Muscle of back (tissue), 11 donors: Measurements from ENCODE around the gene ADAM21. TPM values are rescaled to one million over a fixed set of nuclear protein-coding genes. Genes with fewer than 3 reads are reported as not detected.
"Not testable (repeated sequence)": the region's sequence is repeated elsewhere in the genome, so short reads cannot be mapped to it uniquely, and the experiment has no call there.

ENCODE experiments used
- DNase-seq, 3 donors: peaks; one replicate each; pipeline versions ENCODE4 v3.0.0 to v3.0.0-alpha.2; 2013
- polyA plus RNA-seq, 10 donors: library from polyadenylated mRNA; unstranded; fragments of 120-200 nt; gene quantifications; one replicate each; pipeline ENCODE4 v1.2.1, GENCODE V29; 2013; ENCODE audit not compliant: insufficient read length in 10 of 10

ADAM21 gene
- polyA plus RNA-seq, 10 donors, result 0.08 to 0.60 (median 0.27) TPM

DNA sequence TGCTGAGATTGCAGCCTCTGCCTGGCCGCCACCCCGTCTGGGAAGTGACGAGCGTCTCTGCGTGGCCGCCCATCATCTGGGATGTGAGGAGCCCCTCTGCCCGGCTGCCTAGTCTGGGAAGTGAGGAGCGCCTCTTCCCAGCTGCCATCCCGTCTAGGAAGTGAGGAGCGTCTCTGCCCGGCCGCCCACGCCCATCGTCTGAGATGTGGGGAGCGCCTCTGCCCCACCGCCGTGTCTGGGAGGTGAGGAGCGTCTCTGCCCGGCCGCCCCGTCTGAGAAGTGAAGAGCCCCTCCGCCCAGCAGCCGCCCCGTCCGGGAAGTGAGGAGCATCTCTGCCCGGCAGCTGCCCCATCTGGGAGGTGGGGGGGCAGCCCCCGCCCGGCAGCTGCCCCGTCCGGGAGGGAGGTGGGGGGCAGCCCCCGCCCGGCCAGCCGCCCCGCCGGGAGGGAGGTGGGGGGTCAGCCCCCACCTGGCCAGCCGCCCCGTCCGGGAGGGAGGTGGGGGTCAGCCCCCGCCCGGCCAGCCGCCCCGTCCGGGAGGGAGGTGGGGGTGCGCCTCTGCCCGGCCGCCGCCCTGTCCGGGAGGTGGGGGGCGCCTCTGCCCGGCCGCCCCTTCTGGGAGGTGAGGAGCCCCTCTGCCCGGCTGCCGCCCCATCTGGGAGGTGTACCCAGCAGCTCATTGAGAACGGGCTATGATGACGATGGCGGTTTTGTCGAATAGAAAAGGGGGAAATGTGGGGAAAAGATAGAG lies 25.6 kb downstream of the ADAM21 start:
- DNase-seq, result not testable (repeated sequence)

DNA sequence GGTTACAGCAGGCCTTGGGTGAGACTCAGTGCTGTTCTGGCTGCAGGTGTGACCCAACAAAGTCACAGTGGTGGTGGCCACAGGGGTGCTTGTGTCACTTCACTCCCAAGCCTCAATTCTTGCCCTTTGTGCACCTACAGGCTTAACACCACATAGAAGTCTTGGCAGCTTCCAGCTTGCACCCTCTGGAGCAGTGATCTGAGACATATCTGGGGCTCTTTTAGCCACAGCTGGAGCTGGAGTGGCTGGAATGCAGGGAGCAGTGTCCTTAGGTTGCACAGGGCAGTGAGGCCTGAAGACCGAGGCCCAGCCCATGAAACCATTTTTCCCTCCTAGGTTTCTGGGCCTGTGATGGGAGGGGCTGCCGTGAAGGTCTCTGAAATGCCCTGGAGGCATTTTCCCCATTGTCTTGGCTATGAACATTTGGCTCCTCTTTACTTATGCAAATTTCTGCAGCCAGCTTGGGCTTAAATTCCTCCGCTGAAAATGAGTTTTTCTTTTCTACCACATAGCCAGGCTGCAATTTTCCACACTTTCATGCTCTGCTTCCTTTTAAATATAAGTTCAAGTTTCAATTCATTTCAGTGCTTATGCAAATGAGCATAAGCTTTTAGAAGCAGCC lies 37.7 kb downstream of the ADAM21 start:
- no peak for DNase-seq

DNA sequence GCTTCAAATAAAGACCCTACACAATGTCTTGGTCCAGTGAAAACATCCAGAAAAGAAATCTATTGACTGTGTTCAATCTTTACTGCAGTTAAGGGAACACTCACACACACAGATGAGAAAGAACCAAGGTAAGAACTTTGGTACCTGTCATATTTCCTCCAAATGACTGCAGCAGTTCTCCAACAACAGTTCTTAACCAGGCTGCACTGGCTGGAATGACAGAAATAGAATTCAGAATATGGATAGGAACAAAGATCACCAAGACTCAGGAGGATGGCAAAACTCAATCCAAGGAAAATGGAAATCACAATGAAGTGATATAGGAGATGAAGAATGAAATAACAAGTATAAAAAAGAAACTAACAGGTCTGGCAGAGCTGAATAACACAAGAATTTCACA lies 46.2 kb downstream of the ADAM21 start:
- DNase-seq, result no peak

Other genes starting within 250 kb of the ADAM21 start
- 10 to 100 TPM; 50.3 to 69.3 (median 58.8) TPM for gene COX16, start 92.5 kb upstream of the ADAM21 start, polyA plus RNA-seq
- 10 to 100 TPM; 22.8 to 31.5 (median 24.4) TPM for gene SYNJ2BP, start 35.1 kb upstream of the ADAM21 start, polyA plus RNA-seq
- under 1 TPM in 6 of 10 donors, not detected in 4; 0.07 to 0.22 (median 0.13) TPM for gene ADAM20, start 82.8 kb downstream of the ADAM21 start, polyA plus RNA-seq
- gene MED6, start 148.5 kb downstream of the ADAM21 start, polyA plus RNA-seq, result 10 to 100 TPM; 25.4 to 38.4 (median 30.6) TPM
- gene TTC9, start 189.7 kb downstream of the ADAM21 start, polyA plus RNA-seq, result 10 to 100 TPM in 2 of 10 donors, 1 to 10 TPM in 8; 4.7 to 12.9 (median 8.4) TPM